ENCODE results near the gene CLCA1. TPM values are rescaled to one million over a fixed set of nuclear protein-coding genes. Genes with fewer than 3 reads are reported as not detected.

Gene CLCA1
- total RNA-seq, 1 donor from 2014 or later, result 0.05 TPM

GRCh38 chr1:86436041-86436440 lies 32.7 kb upstream of the CLCA1 start:
- peaks cover 10% of the 10 kb centered on the region for H3K27me3 ChIP-seq (ENCODE audit: low read depth)
- no peak overlapping the region for H3K4me3 ChIP-seq
- H3K36me3 ChIP-seq, result no peaks in the 10 kb centered on the region
- intact Hi-C loops (cut with micrococcal nuclease), result no loop called here
- no peak for DNase-seq
- TF ChIP-seq CTCF (IDR thresholded peaks at IDR 0.05; ENCODE audit: borderline replicate concordance), result no peak
- no peak overlapping the region for H3K27ac ChIP-seq (replicated peaks)
- no peaks in the 10 kb centered on the region for H3K4me1 ChIP-seq
- H3K9me3 ChIP-seq (replicated peaks), result no peaks in the 10 kb centered on the region

- H3K4me3 ChIP-seq, result no peak overlapping the region
- H3K36me3 ChIP-seq, result no peaks in the 10 kb centered on the region
- H3K27me3 ChIP-seq (ENCODE audit: low read depth), result peaks cover 10% of the 10 kb centered on the region
- intact Hi-C loops (cut with micrococcal nuclease), result no loop called here
- H3K27ac ChIP-seq (replicated peaks), result no peak overlapping the region
- no peaks in the 10 kb centered on the region for H3K9me3 ChIP-seq (replicated peaks)
- no peaks in the 10 kb centered on the region for H3K4me1 ChIP-seq
- DNase-seq, result no peak
- no peak for TF ChIP-seq CTCF (IDR thresholded peaks at IDR 0.05; ENCODE audit: borderline replicate concordance)
These were observed 27.1 kb upstream of the CLCA1 start for GRCh38 chr1:86441581-86441980.

- intact Hi-C loops (cut with micrococcal nuclease), result no loop called here
- H3K9me3 ChIP-seq (replicated peaks), result no peaks in the 10 kb centered on the region
These were observed 26.7 kb upstream of the CLCA1 start for GRCh38 chr1:86441997-86442396.

GRCh38 chr1:86445919-86446318 lies 22.8 kb upstream of the CLCA1 start:
- DNase-seq, result no peak
- intact Hi-C loops (cut with micrococcal nuclease), result no loop called here
- no peak for TF ChIP-seq CTCF (IDR thresholded peaks at IDR 0.05; ENCODE audit: borderline replicate concordance)
- Histone ChIP-seq H3K4me1 (no peaks in the 10 kb centered on the region), H3K9me3 (replicated peaks) (no peaks in the 10 kb centered on the region), H3K27me3 (ENCODE audit: low read depth) (no peaks in the 10 kb centered on the region), H3K27ac (replicated peaks) (no peak overlapping the region), H3K36me3 (no peaks in the 10 kb centered on the region), H3K4me3 (no peak overlapping the region)

More at GRCh38 chr1:86441997-86442396, 26.7 kb upstream of the CLCA1 start:
- H3K27me3 ChIP-seq (ENCODE audit: low read depth), result peaks cover 10% of the 10 kb centered on the region
- no peaks in the 10 kb centered on the region for H3K4me1 ChIP-seq
- no peak for TF ChIP-seq CTCF (IDR thresholded peaks at IDR 0.05; ENCODE audit: borderline replicate concordance)
- no peak for DNase-seq
- H3K27ac ChIP-seq (replicated peaks), result no peak overlapping the region
- H3K36me3 ChIP-seq, result no peaks in the 10 kb centered on the region
- H3K4me3 ChIP-seq, result no peak overlapping the region

GRCh38 chr1:86447198-86447790 lies 21.4 kb upstream of the CLCA1 start:
- intact Hi-C loops (cut with micrococcal nuclease), result no loop called here
- Histone ChIP-seq H3K4me3 (no peak overlapping the region), H3K4me1 (no peaks in the 10 kb centered on the region), H3K9me3 (replicated peaks) (no peaks in the 10 kb centered on the region), H3K27me3 (ENCODE audit: low read depth) (no peaks in the 10 kb centered on the region), H3K27ac (replicated peaks) (no peak overlapping the region), H3K36me3 (no peaks in the 10 kb centered on the region)
- DNase-seq, result no peak
- TF ChIP-seq CTCF (IDR thresholded peaks at IDR 0.05; ENCODE audit: borderline replicate concordance), result no peak

Measured in left ventricle myocardium inferior (tissue), 1 donor.